HL-60 (cell line): Measurements from ENCODE around the gene OGDH.
A peak's percentile ranks its signal among the peaks of the same experiment; 100 is the strongest.

Experiments
- DNase-seq, 2 experiments: peaks; one replicate each; pipeline ENCODE4 v3.0.0-alpha.2; 2010 to 2020; ENCODE audit warnings: low read depth in 1 of 2, low spot score in 1 of 2
- H3K27ac ChIP-seq: fragments of 250-450 bp; sonication (Bioruptor Pico); replicated peaks from 2 replicates; pipeline ENCODE4 v1.5.1; 2020; ENCODE audit warnings: mild to moderate bottlenecking, moderate library complexity
- H3K27me3 ChIP-seq: fragments of 250-450 bp; sonication (Bioruptor Pico); 2 replicates; pipeline ENCODE4 v1.5.1; 2021; ENCODE audit warnings: mild to moderate bottlenecking, moderate library complexity; ENCODE audit not compliant: insufficient read depth, poor library complexity, severe bottlenecking
- H3K4me3 ChIP-seq: replicated peaks from 2 replicates; pipeline ENCODE4 v1.5.1; 2011; ENCODE audit warnings: mild to moderate bottlenecking, control low read depth, low read length; ENCODE audit not compliant: insufficient read depth
- GABPA ChIP-seq: IDR thresholded peaks from 2 replicates; pipeline ENCODE4 v1.6.1; 2012; ENCODE audit warnings: low read depth
- POLR2AphosphoS5 ChIP-seq: IDR thresholded peaks from 2 replicates; pipeline ENCODE4 v1.6.1; 2012; ENCODE audit warnings: low read depth
- SPI1 ChIP-seq: IDR thresholded peaks from 2 replicates; pipeline ENCODE4 v1.6.1; 2012; ENCODE audit warnings: low read depth, mild to moderate bottlenecking, borderline replicate concordance
- TF ChIP-seq, protein P1 (sequence below): IDR thresholded peaks from one replicate; pipeline ENCODE4 v1.5.1; 2011; ENCODE audit warnings: low read length, control low read depth, inconsistent platforms; ENCODE audit not compliant: insufficient read depth
- TF ChIP-seq, protein P2 (sequence below): IDR thresholded peaks from 2 replicates; pipeline ENCODE4 v1.6.1; 2012; ENCODE audit warnings: low read depth; ENCODE audit not compliant: insufficient replicate concordance

The OGDH gene

GRCh38 chr7:44636926-44637325 is 30.5 kb downstream of the OGDH start:
- TF ChIP-seq, protein P1, sequence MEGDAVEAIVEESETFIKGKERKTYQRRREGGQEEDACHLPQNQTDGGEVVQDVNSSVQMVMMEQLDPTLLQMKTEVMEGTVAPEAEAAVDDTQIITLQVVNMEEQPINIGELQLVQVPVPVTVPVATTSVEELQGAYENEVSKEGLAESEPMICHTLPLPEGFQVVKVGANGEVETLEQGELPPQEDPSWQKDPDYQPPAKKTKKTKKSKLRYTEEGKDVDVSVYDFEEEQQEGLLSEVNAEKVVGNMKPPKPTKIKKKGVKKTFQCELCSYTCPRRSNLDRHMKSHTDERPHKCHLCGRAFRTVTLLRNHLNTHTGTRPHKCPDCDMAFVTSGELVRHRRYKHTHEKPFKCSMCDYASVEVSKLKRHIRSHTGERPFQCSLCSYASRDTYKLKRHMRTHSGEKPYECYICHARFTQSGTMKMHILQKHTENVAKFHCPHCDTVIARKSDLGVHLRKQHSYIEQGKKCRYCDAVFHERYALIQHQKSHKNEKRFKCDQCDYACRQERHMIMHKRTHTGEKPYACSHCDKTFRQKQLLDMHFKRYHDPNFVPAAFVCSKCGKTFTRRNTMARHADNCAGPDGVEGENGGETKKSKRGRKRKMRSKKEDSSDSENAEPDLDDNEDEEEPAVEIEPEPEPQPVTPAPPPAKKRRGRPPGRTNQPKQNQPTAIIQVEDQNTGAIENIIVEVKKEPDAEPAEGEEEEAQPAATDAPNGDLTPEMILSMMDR: no peak
- TF ChIP-seq SPI1: no peak
- no peak for TF ChIP-seq POLR2AphosphoS5
- TF ChIP-seq, protein P2, sequence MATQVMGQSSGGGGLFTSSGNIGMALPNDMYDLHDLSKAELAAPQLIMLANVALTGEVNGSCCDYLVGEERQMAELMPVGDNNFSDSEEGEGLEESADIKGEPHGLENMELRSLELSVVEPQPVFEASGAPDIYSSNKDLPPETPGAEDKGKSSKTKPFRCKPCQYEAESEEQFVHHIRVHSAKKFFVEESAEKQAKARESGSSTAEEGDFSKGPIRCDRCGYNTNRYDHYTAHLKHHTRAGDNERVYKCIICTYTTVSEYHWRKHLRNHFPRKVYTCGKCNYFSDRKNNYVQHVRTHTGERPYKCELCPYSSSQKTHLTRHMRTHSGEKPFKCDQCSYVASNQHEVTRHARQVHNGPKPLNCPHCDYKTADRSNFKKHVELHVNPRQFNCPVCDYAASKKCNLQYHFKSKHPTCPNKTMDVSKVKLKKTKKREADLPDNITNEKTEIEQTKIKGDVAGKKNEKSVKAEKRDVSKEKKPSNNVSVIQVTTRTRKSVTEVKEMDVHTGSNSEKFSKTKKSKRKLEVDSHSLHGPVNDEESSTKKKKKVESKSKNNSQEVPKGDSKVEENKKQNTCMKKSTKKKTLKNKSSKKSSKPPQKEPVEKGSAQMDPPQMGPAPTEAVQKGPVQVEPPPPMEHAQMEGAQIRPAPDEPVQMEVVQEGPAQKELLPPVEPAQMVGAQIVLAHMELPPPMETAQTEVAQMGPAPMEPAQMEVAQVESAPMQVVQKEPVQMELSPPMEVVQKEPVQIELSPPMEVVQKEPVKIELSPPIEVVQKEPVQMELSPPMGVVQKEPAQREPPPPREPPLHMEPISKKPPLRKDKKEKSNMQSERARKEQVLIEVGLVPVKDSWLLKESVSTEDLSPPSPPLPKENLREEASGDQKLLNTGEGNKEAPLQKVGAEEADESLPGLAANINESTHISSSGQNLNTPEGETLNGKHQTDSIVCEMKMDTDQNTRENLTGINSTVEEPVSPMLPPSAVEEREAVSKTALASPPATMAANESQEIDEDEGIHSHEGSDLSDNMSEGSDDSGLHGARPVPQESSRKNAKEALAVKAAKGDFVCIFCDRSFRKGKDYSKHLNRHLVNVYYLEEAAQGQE: no peak
- no peak for TF ChIP-seq GABPA
- no peak overlapping the region for H3K27ac ChIP-seq
- no peak for DNase-seq
- H3K27me3 ChIP-seq: no peaks in the 10 kb centered on the region
- H3K4me3 ChIP-seq: no peak overlapping the region

DNA sequence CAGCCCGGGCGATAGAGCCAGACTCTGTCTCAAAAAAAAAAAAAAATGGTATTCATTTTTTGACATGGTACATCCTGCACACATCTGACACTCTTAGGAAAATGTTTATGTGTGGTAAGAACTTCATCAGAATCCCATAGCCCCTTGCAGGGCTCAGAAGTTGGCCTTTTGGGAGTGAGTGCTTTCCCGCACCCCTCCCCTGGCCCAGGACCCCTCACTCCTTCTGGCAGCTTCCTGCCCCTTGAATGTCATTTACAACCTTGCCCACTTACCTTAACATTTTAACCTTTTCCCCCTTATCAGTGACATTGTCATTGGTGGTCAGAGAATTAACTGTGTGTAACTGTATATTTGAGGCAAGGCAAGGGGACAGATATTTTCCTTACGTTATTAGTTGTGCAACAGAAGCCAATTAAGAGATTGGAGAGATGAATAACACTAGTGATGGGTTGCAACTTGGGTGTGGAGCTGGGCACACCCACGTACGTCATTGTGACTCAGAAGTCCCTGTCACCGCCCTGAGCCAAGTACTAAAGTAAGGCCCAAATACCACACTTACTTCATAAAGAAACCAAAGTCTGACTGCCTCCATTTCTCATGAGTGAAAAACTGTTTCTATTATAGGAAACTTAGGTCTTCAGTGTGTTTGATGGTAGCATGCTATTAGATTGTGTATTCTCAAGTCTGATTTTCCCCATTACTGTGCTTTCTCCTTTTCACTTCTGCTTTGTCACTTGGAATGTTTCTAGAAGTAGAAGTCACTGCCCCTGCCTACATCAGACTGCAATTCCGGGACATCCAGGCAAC is 31.6 kb downstream of the OGDH start:
- peak overlapping the region; percentile 77 for H3K27ac ChIP-seq
- no peaks in the 10 kb centered on the region for H3K27me3 ChIP-seq
- TF ChIP-seq SPI1: 0 out of 2 replicates have a peak, but pooled peaks have one; percentile 18
- TF ChIP-seq, protein P1: no peak
- TF ChIP-seq, protein P2: no peak
- peak in 1 of 2 experiments; percentile 72 for DNase-seq
- H3K4me3 ChIP-seq: no peak overlapping the region

DNA sequence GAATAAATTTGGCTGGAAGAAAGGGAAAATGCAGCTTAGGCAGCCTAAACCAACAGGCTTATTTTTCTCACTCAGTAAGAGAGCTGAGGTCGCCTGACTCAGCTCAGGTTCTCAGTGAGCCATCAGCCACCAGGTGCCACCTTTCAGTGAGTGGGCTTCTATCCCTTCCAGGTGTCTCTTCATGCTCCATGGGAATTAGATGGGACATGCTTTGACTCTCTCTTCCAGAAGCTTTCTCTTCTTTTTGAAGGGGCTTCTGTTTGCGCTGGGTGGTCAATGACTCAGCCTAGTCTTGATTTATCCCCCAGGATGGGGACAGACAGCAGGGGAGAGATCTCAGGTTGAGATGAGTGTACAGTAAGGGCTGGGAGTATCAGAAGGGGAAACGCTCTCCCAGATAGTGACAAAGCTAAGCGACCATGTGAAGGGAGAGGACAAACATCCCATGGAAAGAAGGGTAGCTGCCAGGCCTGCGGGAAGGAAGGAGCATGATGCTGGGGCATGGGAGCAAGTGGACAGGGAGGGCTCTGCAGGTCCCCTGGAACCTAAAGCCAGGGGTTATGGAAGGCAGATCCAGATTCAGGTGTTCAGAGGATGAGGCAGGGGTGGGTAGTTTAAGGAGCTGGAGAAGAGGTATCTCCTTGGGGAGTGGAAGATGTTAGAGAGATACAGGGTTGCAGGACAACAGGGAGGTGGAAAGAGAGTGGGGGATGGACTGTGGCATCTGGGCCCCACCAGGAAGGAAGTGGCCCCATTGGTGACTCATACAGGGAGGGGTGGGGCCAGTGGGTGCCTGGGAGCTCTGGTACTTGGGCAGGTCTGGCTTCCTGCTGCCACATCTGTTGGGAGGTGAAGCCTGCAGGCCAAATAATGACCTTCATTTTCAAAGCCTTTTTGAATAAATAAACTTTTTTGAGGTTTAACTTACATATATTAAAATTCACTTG is 32.5 kb downstream of the OGDH start:
- peak; percentile 86 to 93 for DNase-seq
- Histone ChIP-seq H3K27me3 (no peaks in the 10 kb centered on the region), H3K4me3 (no peak overlapping the region), H3K27ac (peak overlapping the region; percentile 77)
- TF ChIP-seq, protein P2: no peak
- TF ChIP-seq SPI1 (peak; percentile 74; the same call in 1 of the 2 replicates), GABPA (peak; percentile 37; the same call in 1 of the 2 replicates), POLR2AphosphoS5 (peak; percentile 80)
- TF ChIP-seq, protein P1: no peak
